Ramos (cell line): Measurements from ENCODE around the gene ITPKA.

ENCODE experiments used
- in situ Hi-C: fragments of 300-500 bp; cut with MboI; formaldehyde crosslinking; loops from one replicate; pipeline ENCODE4 v1.14.3; 2022; ENCODE audit warnings: low sequenced_read_pairs; ENCODE audit not compliant: unreplicated experiment

ITPKA gene

GRCh38 chr15:41489641-41490040 is 4.0 kb upstream of the ITPKA start:
- in situ Hi-C loops = no loop called here

DNA sequence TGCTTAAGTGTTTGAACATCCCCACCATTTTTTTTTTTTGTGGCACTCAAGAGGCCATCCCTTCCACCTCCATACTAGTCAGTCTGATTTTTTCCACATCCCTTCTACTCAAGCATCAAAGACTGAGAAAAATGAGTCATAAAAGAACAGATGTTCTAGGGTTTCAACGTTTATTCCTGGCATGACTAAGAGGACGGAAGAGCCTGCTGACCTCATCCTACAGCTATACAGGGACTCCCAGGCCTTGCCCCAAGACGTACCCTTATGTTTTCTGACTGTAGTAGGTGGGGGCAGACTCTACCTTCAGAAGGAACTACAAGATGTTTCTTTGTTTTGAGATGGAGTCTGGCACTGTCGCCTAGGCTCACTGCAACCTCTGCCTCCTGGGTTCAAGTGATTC is 3.3 kb upstream of the ITPKA start:
- in situ Hi-C loops = no loop called here

GRCh38 chr15:41491889-41492288 is 1.8 kb upstream of the ITPKA start:
- in situ Hi-C loops = no loop called here

- in situ Hi-C loops = no loop called here
Observed at GRCh38 chr15:41492597-41493204, 973 bp upstream of the ITPKA start.

DNA sequence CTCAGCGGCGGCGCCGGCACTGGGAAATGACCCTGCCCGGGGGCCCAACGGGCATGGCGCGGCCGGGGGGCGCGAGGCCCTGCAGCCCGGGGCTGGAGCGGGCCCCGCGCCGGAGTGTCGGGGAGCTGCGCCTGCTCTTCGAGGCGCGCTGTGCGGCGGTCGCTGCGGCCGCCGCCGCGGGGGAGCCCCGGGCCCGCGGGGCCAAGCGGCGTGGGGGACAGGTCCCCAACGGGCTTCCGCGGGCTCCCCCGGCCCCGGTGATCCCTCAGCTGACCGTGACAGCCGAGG is 172 bp downstream of the ITPKA start:
- in situ Hi-C loops = no loop called here

DNA sequence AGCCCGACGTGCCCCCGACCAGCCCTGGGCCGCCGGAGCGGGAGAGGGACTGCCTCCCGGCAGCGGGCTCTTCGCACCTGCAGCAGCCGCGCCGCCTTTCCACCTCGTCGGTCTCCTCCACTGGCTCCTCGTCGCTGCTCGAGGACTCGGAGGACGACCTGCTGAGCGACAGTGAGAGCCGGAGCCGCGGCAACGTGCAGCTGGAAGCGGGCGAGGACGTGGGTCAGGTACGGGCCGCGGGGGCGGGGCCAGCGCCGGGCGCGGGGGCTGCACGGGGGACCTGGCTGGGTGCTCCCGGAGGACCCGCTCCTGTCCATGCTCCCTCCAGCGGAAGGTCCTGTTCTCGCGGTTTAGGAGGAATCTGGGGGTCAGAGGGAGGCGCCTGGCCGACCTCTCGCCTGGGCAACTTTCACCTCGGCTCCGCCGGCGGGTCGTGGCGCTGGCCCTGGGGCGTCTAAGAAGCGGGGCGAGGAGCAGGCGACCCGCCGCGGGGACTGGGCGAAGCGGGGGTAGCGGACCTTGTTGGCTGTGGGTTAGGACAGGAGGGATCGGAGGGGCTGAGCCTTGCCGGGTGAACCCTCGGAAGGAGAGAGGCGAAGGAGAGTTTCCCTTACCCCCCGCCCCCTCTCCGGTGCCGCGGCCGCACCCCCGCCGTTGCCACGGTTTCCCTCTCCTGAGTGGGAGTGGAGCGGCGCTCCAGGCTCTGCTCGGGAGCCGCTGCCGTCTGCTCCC is 682 bp downstream of the ITPKA start:
- in situ Hi-C loops = no loop called here

- in situ Hi-C loops = no loop called here
Observed at GRCh38 chr15:41494922-41495735, 1.5 kb downstream of the ITPKA start.

GRCh38 chr15:41495736-41496599 is 2.3 kb downstream of the ITPKA start:
- in situ Hi-C loops = no loop called here

- in situ Hi-C loops = no loop called here
Observed at GRCh38 chr15:41498657-41499056, 5.0 kb downstream of the ITPKA start.

DNA sequence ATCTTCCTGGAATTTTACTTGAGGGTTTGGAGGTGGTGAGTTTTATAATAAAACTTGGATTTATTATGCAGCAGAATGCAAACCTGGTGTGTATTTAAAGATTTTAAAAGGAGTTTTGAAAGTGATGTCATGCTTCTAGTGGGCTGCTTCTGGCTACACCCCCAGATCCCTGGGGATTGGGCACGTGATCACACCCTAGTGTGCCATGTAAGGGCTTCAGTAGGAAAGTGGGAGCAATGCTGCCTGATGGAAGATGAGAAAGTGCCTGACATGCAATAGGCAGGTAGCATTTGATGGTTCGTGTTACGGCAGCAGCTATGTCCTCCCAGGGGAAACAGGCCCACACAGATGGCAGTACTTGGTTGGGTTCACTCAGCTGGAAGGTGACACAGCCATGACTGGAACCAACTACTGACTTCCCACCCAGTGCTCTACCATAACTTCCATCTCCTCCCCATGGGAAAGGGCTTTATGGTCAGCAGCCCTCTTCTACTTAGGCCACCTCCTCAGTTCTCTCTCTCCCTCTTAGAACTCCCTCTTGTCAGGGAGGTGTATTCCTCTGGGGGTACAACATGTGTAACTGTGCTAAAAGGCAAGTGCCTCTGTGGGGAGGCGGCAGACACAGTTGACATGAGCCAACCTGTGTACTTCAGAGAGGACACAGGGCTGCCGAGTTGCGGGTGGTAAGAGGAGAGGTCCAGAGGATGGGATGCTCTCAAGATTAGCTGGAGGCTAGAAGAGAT is 5.6 kb downstream of the ITPKA start:
- in situ Hi-C loops = no loop called here

DNA sequence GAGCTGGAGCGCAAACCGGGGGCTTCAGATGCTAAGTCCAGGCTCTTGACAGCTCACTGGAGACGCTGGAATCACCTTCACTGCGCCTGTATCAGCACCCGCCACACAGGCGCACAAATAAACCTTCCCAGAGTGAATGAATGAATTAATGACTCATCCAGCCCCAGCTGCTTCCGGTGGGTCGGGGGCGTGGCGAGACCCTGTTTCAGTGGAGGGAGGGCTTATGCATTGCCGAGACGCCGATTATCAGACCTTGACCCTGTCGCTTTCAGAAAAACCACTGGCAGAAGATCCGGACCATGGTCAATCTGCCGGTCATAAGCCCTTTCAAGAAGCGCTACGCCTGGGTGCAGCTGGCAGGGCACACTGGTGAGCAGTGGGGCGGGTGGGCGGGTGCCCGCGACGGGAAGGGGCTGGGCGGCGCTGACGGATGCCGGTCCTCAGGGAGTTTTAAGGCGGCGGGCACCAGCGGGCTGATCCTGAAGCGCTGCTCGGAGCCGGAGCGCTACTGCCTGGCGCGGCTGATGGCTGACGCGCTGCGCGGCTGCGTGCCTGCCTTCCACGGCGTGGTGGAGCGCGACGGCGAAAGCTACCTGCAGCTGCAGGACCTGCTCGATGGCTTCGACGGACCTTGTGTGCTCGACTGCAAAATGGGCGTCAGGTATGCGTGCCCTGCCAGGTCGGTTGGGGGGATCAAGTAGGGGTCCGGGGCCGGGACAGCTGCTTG is 7.7 kb downstream of the ITPKA start:
- in situ Hi-C loops = no loop called here

DNA sequence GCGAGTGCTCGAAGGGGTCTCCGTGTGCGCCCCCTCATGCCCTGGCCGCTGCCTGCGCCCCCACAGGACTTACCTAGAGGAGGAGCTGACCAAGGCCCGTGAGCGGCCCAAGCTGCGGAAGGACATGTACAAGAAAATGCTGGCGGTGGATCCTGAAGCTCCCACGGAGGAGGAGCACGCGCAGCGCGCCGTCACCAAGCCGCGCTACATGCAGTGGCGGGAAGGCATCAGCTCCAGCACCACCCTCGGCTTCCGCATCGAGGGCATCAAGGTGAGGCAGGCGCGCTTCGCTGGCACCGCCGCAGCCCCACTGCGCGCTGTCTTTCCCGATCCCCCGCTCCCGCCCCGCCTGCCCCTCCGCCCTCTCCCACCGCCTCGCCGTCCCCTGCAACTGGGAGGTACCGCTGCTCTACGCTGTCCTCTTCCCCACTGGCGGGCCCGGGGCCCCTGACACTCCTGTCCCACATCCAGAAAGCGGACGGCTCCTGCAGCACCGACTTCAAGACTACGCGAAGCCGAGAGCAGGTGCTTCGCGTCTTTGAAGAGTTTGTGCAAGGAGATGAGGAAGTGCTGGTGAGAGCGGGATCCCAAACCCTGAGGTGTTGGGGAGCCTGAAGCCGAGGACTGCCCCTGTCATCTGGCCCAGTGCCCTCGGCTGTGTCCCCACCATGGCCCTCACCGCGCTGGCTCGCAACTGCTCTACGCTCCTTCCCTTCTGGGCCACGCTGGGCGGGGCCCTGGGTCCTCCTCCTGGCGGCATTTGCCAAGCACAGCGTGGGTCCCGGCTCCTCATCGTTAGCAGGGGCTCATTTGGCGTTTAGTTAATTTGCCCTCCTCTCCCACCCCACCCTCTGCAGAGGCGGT is 8.5 kb downstream of the ITPKA start:
- in situ Hi-C loops = no loop called here

- in situ Hi-C loops = no loop called here
Observed at GRCh38 chr15:41502795-41503668, 9.4 kb downstream of the ITPKA start.

DNA sequence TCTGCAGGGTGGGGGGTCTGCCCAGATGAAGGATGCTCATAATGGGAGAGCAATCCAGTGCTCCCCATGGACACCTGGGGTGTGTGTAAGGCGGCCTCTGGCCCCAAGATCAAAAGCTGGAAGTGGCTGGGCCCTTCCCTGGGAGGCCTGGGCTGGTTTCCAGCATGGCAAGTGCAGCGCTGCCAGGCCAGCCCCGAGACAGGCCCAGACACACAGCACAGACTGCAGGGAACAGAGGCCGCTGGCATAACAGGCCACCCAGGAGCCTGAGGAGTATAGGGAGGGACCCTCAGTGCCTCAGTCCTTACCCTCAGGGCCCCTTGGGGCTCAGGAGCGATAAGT is 10.0 kb downstream of the ITPKA start:
- in situ Hi-C loops = no loop called here

GRCh38 chr15:41504751-41505492 is 11.2 kb downstream of the ITPKA start:
- in situ Hi-C loops = no loop called here

DNA sequence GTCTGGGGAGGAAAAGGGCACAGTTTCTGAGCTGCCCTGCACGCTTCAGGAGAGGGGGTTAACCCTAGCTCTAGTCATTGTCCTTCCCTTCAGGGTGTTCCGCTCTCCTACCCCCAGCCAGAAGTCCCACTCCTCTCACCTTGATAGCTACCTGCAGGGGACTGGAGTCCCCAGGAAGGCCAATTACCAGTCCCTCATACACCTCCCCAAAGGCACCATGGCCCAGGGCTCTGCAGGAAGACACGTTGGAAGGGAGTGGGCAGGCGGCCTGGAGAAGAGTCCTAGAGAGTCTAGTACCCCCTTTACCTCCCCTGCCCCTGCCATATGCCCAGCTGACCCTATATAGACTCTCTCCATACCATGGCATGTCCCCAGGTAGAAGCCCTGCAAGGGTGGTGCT is 12.1 kb downstream of the ITPKA start:
- in situ Hi-C loops = no loop called here

- in situ Hi-C loops = no loop called here
Observed at GRCh38 chr15:41506796-41507341, 13.2 kb downstream of the ITPKA start.
